ENCODE data around the gene FAM234A. TPM values are rescaled to one million over a fixed set of nuclear protein-coding genes. Genes with fewer than 3 reads are reported as not detected.

FAM234A gene
- total RNA-seq, 1 donor from 2014 or later: 23.3 TPM

GRCh38 chr16:247027-247426, 12.4 kb downstream of the FAM234A start:
- peaks cover 0 to 4% of the 10 kb centered on the region in 2 donors for H3K36me3 ChIP-seq
- no peaks in the 10 kb centered on the region for H3K4me1 ChIP-seq
- TF ChIP-seq CTCF (IDR thresholded peaks at IDR 0.05) (no peak), POLR2A (IDR thresholded peaks at IDR 0.05) (no peak), POLR2AphosphoS5 (IDR thresholded peaks at IDR 0.05; ENCODE audit: insufficient read depth in 1 of 2, low read depth in 1 of 2) (no peak)
- no peak overlapping the region for H3K27ac ChIP-seq
- H3K4me3 ChIP-seq: no peak overlapping the region
- no peaks in the 10 kb centered on the region for H3K27me3 ChIP-seq
- no peaks in the 10 kb centered on the region for H3K9me3 ChIP-seq
- intact Hi-C loops (cut with DNase I): no loop called here
- DNase-seq (ENCODE audit: extremely low spot score in 2 of 2): no peak

GRCh38 chr16:249431-249830, 14.8 kb downstream of the FAM234A start:
- no peak for TF ChIP-seq POLR2AphosphoS5 (IDR thresholded peaks at IDR 0.05; ENCODE audit: insufficient read depth in 1 of 2, low read depth in 1 of 2)
- TF ChIP-seq CTCF (IDR thresholded peaks at IDR 0.05): no peak
- no peak for TF ChIP-seq POLR2A (IDR thresholded peaks at IDR 0.05)
- no peak for DNase-seq (ENCODE audit: extremely low spot score in 2 of 2)
- no peak overlapping the region for H3K27ac ChIP-seq
- intact Hi-C loops (cut with DNase I): no loop called here
- H3K4me3 ChIP-seq: no peak overlapping the region
- H3K27me3 ChIP-seq: no peaks in the 10 kb centered on the region
- H3K36me3 ChIP-seq: peaks cover 0 to 6% of the 10 kb centered on the region in 2 donors
- no peaks in the 10 kb centered on the region for H3K4me1 ChIP-seq
- no peaks in the 10 kb centered on the region for H3K9me3 ChIP-seq

GRCh38 chr16:252366-253337, 18.0 kb downstream of the FAM234A start:
- H3K36me3 ChIP-seq: peaks cover 0 to 28% of the 10 kb centered on the region in 2 donors
- intact Hi-C loops (cut with DNase I): no loop called here
- H3K9me3 ChIP-seq: no peaks in the 10 kb centered on the region
- DNase-seq (ENCODE audit: extremely low spot score in 2 of 2): no peak
- no peaks in the 10 kb centered on the region for H3K27me3 ChIP-seq
- H3K27ac ChIP-seq: no peak overlapping the region
- H3K4me1 ChIP-seq: no peaks in the 10 kb centered on the region
- H3K4me3 ChIP-seq: no peak overlapping the region
- TF ChIP-seq CTCF (IDR thresholded peaks at IDR 0.05) (no peak), POLR2A (IDR thresholded peaks at IDR 0.05) (no peak), POLR2AphosphoS5 (IDR thresholded peaks at IDR 0.05; ENCODE audit: insufficient read depth in 1 of 2, low read depth in 1 of 2) (no peak)

- peaks cover 0 to 28% of the 10 kb centered on the region in 2 donors for H3K36me3 ChIP-seq
- no peak for DNase-seq (ENCODE audit: extremely low spot score in 2 of 2)
- no peak overlapping the region for H3K27ac ChIP-seq
Observed at GRCh38 chr16:253833-254232, 19.2 kb downstream of the FAM234A start.

More at GRCh38 chr16:253833-254232, 19.2 kb downstream of the FAM234A start:
- TF ChIP-seq CTCF (IDR thresholded peaks at IDR 0.05) (no peak), POLR2AphosphoS5 (IDR thresholded peaks at IDR 0.05; ENCODE audit: insufficient read depth in 1 of 2, low read depth in 1 of 2) (no peak), POLR2A (IDR thresholded peaks at IDR 0.05) (no peak)
- intact Hi-C loops (cut with DNase I): no loop called here
- H3K9me3 ChIP-seq: no peaks in the 10 kb centered on the region
- no peak overlapping the region for H3K4me3 ChIP-seq
- H3K27me3 ChIP-seq: no peaks in the 10 kb centered on the region
- H3K4me1 ChIP-seq: no peaks in the 10 kb centered on the region

Data from vagina (tissue), 2 donors.